HepG2 (cell line): ENCODE results near the gene GRK4. TPM values are rescaled to one million over a fixed set of nuclear protein-coding genes. Genes with fewer than 3 reads are reported as not detected.

Experiments
- HDAC2 ChIP-seq: sonication (generic); formaldehyde crosslinking; IDR thresholded peaks from 2 replicates; pipeline ENCODE4 v1.4.0; 2020; ENCODE audit warnings: missing genetic modification reagents
- HNRNPL ChIP-seq: fragments of 200-400 bp; formaldehyde crosslinking; IDR thresholded peaks from 2 replicates; pipeline ENCODE4 v1.6.1; 2017; ENCODE audit warnings: mild to moderate bottlenecking, low read depth, low read length
- MAFG ChIP-seq: sonication (generic); formaldehyde crosslinking; IDR thresholded peaks from 2 replicates; pipeline ENCODE4 v1.5.1; 2020; ENCODE audit warnings: mild to moderate bottlenecking, missing genetic modification reagents
- NFYC ChIP-seq: IDR thresholded peaks from 2 replicates; pipeline ENCODE4 v1.6.1; 2016; ENCODE audit warnings: missing genetic modification reagents, missing compliant biosample characterization
- RARG ChIP-seq: sonication (generic); formaldehyde crosslinking; IDR thresholded peaks from 2 replicates; pipeline ENCODE4 v1.4.0; 2020; ENCODE audit warnings: low read depth, mild to moderate bottlenecking, missing genetic modification reagents
- REXO4 ChIP-seq: sonication (generic); formaldehyde crosslinking; IDR thresholded peaks from 2 replicates; pipeline ENCODE4 v1.8.0; 2022; ENCODE audit warnings: missing genetic modification reagents, mild to moderate bottlenecking, borderline replicate concordance
- SP140L ChIP-seq: sonication (generic); formaldehyde crosslinking; IDR thresholded peaks from 2 replicates; pipeline ENCODE4 v1.4.0; 2020; ENCODE audit warnings: missing genetic modification reagents, borderline replicate concordance
- TGIF2 ChIP-seq: IDR thresholded peaks from 2 replicates; pipeline ENCODE4 v1.6.1; 2016; ENCODE audit warnings: control low read depth, missing compliant biosample characterization
- ZBTB21 ChIP-seq: sonication (generic); formaldehyde crosslinking; IDR thresholded peaks from 2 replicates; pipeline ENCODE4 v1.4.0; 2020; ENCODE audit warnings: missing genetic modification reagents
- ZNF567 ChIP-seq: sonication (generic); formaldehyde crosslinking; IDR thresholded peaks from 2 replicates; pipeline ENCODE4 v1.8.1; 2023; ENCODE audit warnings: mild to moderate bottlenecking, missing genetic modification reagents, borderline replicate concordance
- polyA plus RNA-seq, 8 experiments: library from polyadenylated mRNA; depleted of rRNA in 3 of 8; stranded (reverse) in 7 of 8; unstranded in 1 of 8; fragments of >200 nt; fragmentation: Illumina TruSeq in 4 of 8; extraction: Trizol in 4 of 8; gene quantifications; 2 replicates each; pipeline versions ENCODE4 v1.2.1 to v1.2.3, GENCODE V29; 2011 to 2016; ENCODE audit warnings: low read depth in 4 of 8, missing spikeins in 1 of 8, mixed read lengths in 1 of 8; ENCODE audit not compliant: insufficient read depth in 1 of 8
- total RNA-seq, 5 experiments: library from RNA; depleted of rRNA; stranded (reverse); fragments of >200 nt; fragmentation: Illumina TruSeq; extraction: Trizol; gene quantifications; 2 replicates each; pipeline ENCODE4 v1.2.3, GENCODE V29; 2016; ENCODE audit warnings: low read depth in 1 of 5
- TF ChIP-seq, protein P1 (sequence below), 2 experiments: sonication (generic) in 1 of 2; formaldehyde crosslinking in 1 of 2; IDR thresholded peaks; 2 replicates each; pipeline versions ENCODE4 v1.6.1 to v1.9.0; 2014 to 2022; ENCODE audit warnings: antibody characterized with exemption in 1 of 2, borderline replicate concordance in 1 of 2, inconsistent platforms in 1 of 2, low read depth in 1 of 2, missing genetic modification reagents in 1 of 2
- TF ChIP-seq, protein P2 (sequence below), 2 experiments: sonication (generic) in 1 of 2; formaldehyde crosslinking in 1 of 2; IDR thresholded peaks; 2 replicates each; pipeline versions ENCODE4 v1.5.1 to v1.6.1; 2011 to 2020; ENCODE audit warnings: borderline replicate concordance in 1 of 2, low read depth in 1 of 2, low read length in 1 of 2, mild to moderate bottlenecking in 1 of 2, missing genetic modification reagents in 1 of 2, moderate library complexity in 1 of 2
- TF ChIP-seq, protein P3 (sequence below): sonication (generic); formaldehyde crosslinking; IDR thresholded peaks from 2 replicates; pipeline ENCODE4 v1.5.1; 2020; ENCODE audit warnings: missing genetic modification reagents, mild to moderate bottlenecking, borderline replicate concordance
- TF ChIP-seq, protein P4 (sequence below): sonication (generic); formaldehyde crosslinking; IDR thresholded peaks from 2 replicates; pipeline ENCODE4 v1.4.0; 2020; ENCODE audit warnings: missing genetic modification reagents
- TF ChIP-seq, protein P5 (sequence below): sonication (generic); formaldehyde crosslinking; IDR thresholded peaks from 2 replicates; pipeline ENCODE4 v1.5.0; 2020; ENCODE audit warnings: missing genetic modification reagents, mild to moderate bottlenecking, borderline replicate concordance

GRK4 gene
- total and polyA plus RNA-seq, 2 of the 13 experiments (the other 11 are each of a cell fraction or from before 2014, with no cell fraction given): 1.8 to 2.0 TPM

DNA sequence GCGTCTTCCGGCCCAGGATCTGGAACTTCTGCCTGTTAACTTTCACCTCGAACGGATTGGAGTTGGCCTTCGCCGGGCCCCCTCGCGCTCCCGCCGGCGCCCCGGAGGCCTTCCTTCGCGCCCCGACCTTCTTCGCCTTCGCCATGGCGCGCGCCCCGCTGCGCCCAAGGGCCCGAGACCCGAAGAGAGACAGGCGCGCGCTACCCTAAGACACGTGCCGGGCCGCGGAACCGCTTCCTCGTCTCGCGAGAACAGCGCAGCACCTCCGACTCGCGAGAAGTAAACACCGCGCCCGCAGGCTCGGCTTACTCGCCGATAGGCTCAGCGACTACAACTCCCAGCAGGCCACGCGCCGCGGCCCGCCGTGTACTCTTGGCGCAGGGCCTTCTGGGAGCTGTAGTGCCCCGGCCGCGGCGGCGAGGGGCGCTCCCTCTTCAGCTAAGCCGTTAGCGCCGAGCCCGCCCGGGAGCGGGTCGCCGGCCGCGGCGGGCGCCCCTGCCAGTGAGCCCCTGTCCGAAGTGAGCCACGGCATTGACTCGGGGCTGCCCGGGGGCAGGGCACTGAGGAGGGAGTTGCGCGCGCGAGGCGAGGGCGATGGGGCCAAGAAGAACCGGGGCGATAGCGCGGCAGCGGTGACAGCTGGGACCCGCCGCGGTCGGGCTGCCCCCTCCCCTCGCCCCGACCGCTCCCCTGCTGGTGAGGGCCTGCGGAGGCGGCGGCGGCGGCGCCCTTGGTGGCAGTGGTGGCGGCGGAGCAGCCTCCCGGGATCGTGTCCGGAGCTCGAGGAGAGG lies at the start of gene GRK4, which contains the start of gene NOP14 (continued):
- TF ChIP-seq, protein P1, sequence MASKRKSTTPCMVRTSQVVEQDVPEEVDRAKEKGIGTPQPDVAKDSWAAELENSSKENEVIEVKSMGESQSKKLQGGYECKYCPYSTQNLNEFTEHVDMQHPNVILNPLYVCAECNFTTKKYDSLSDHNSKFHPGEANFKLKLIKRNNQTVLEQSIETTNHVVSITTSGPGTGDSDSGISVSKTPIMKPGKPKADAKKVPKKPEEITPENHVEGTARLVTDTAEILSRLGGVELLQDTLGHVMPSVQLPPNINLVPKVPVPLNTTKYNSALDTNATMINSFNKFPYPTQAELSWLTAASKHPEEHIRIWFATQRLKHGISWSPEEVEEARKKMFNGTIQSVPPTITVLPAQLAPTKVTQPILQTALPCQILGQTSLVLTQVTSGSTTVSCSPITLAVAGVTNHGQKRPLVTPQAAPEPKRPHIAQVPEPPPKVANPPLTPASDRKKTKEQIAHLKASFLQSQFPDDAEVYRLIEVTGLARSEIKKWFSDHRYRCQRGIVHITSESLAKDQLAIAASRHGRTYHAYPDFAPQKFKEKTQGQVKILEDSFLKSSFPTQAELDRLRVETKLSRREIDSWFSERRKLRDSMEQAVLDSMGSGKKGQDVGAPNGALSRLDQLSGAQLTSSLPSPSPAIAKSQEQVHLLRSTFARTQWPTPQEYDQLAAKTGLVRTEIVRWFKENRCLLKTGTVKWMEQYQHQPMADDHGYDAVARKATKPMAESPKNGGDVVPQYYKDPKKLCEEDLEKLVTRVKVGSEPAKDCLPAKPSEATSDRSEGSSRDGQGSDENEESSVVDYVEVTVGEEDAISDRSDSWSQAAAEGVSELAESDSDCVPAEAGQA (IDR thresholded peaks at IDR 0.05; ENCODE audit: low read depth): peak; percentile 76
- TF ChIP-seq, protein P1 (CRISPR knock-in tag; IDR thresholded peaks at IDR 0.05; ENCODE audit: borderline replicate concordance): peak; percentile 82; the same call in 1 of the 2 replicates
- peak; percentile 61 for TF ChIP-seq NFYC (CRISPR knock-in tag)
- no peak; the same call in none of the 2 replicates for TF ChIP-seq TGIF2 (CRISPR knock-in tag)
- TF ChIP-seq, protein P2, sequence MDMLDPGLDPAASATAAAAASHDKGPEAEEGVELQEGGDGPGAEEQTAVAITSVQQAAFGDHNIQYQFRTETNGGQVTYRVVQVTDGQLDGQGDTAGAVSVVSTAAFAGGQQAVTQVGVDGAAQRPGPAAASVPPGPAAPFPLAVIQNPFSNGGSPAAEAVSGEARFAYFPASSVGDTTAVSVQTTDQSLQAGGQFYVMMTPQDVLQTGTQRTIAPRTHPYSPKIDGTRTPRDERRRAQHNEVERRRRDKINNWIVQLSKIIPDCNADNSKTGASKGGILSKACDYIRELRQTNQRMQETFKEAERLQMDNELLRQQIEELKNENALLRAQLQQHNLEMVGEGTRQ (IDR thresholded peaks at IDR 0.05; ENCODE audit: low read depth, low read length): peak; percentile 59
- TF ChIP-seq, protein P2 (CRISPR knock-in tag; IDR thresholded peaks at IDR 0.05; ENCODE audit: borderline replicate concordance): peak; percentile 87
- 0 out of 2 replicates have a peak, but pooled peaks have one; percentile 95 for TF ChIP-seq REXO4 (CRISPR knock-in tag)
- no peak for TF ChIP-seq MAFG (CRISPR knock-in tag)
- TF ChIP-seq HDAC2 (CRISPR knock-in tag): peak; percentile 84
- TF ChIP-seq, protein P3, sequence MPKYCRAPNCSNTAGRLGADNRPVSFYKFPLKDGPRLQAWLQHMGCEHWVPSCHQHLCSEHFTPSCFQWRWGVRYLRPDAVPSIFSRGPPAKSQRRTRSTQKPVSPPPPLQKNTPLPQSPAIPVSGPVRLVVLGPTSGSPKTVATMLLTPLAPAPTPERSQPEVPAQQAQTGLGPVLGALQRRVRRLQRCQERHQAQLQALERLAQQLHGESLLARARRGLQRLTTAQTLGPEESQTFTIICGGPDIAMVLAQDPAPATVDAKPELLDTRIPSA (CRISPR knock-in tag): 0 out of 2 replicates have a peak, but pooled peaks have one; percentile 86
- peak; percentile 91; the same call in 1 of the 2 replicates for TF ChIP-seq RARG (CRISPR knock-in tag)
- no peak for TF ChIP-seq HNRNPL
- TF ChIP-seq SP140L: no peak
- TF ChIP-seq ZBTB21 (CRISPR knock-in tag): peak; percentile 61; the same call in 1 of the 2 replicates
- TF ChIP-seq, protein P4, sequence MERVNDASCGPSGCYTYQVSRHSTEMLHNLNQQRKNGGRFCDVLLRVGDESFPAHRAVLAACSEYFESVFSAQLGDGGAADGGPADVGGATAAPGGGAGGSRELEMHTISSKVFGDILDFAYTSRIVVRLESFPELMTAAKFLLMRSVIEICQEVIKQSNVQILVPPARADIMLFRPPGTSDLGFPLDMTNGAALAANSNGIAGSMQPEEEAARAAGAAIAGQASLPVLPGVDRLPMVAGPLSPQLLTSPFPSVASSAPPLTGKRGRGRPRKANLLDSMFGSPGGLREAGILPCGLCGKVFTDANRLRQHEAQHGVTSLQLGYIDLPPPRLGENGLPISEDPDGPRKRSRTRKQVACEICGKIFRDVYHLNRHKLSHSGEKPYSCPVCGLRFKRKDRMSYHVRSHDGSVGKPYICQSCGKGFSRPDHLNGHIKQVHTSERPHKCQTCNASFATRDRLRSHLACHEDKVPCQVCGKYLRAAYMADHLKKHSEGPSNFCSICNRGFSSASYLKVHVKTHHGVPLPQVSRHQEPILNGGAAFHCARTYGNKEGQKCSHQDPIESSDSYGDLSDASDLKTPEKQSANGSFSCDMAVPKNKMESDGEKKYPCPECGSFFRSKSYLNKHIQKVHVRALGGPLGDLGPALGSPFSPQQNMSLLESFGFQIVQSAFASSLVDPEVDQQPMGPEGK: 0 out of 2 replicates have a peak, but pooled peaks have one; percentile 47
- TF ChIP-seq, protein P5, sequence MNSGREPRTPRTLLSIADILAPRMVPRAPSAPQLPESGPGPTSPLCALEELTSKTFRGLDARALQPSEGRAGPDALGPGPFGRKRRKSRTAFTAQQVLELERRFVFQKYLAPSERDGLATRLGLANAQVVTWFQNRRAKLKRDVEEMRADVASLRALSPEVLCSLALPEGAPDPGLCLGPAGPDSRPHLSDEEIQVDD (CRISPR knock-in tag): peak; percentile 86; the same call in 1 of the 2 replicates
- peak; percentile 88 for TF ChIP-seq ZNF567 (CRISPR knock-in tag)
